GM12892 (cell line): ENCODE data around the gene ALS2.

ENCODE experiments used
- POLR2A ChIP-seq: IDR thresholded peaks from 2 replicates; pipeline ENCODE4 v1.6.1; 2011; ENCODE audit warnings: low read depth, low read length, control low read depth
- POLR2AphosphoS5 ChIP-seq: IDR thresholded peaks from 2 replicates; pipeline ENCODE4 v1.6.1; 2011; ENCODE audit warnings: low read depth, low read length, control low read depth
- TAF1 ChIP-seq: IDR thresholded peaks from 2 replicates; pipeline ENCODE4 v1.6.1; 2011; ENCODE audit warnings: low read depth, mild to moderate bottlenecking, control low read depth, low read length, borderline replicate concordance

- TF ChIP-seq POLR2AphosphoS5: no peak
- no peak for TF ChIP-seq TAF1
- no peak for TF ChIP-seq POLR2A
Measured at GRCh38 chr2:201730651-201731285, 50.0 kb downstream of the ALS2 start.
